ENCODE data around the gene FABP7. TPM values are rescaled to one million over a fixed set of nuclear protein-coding genes. Genes with fewer than 3 reads are reported as not detected.

FABP7 gene
- total RNA-seq, 1 donor = not detected

Small RNA genes lying within 50 kb of the gene (small RNA-seq; reads per million reads assigned to genes)
- not detected for gene RN7SL564P

Other genes starting within 250 kb of the FABP7 start
- 12.2 and 13.8 TPM in 2 replicates for gene PKIB, start 169.3 kb upstream of the FABP7 start, total RNA-seq
- gene SMPDL3A, start 9.5 kb downstream of the FABP7 start, total RNA-seq = 13.4 and 21.3 TPM in 2 replicates
- not detected in 2 replicates for gene CLVS2, start 216.5 kb downstream of the FABP7 start, total RNA-seq

Measured in fibroblast of villous mesenchyme (primary cell).